Stimulated activated CD8-positive, alpha-beta memory T cell treated with anti-CD3 and anti-CD28 coated beads, Interleukin-4, amount 100 ng/mL, for 1 hour (primary cell): ENCODE measurements around the gene THOC2.
"Not testable (repeated sequence)": the region's sequence is repeated elsewhere in the genome, so short reads cannot be mapped to it uniquely, and the experiment has no call there.

ENCODE experiments used
- DNase-seq, 2 donors: peaks; one replicate each; pipeline ENCODE4 v3.0.0-alpha.2; 2020; ENCODE audit warnings: low read depth in 2 of 2, low spot score in 1 of 2

THOC2 gene

GRCh38 chrX:123665197-123665596 is 67.7 kb downstream of the THOC2 start:
- DNase-seq, result no peak

- not testable (repeated sequence) for DNase-seq
Observed at GRCh38 chrX:123664467-123665167, 68.2 kb downstream of the THOC2 start.

GRCh38 chrX:123663720-123664119 is 69.1 kb downstream of the THOC2 start:
- DNase-seq, result not testable (repeated sequence)

- not testable (repeated sequence) for DNase-seq
Observed at GRCh38 chrX:123656507-123656906, 76.3 kb downstream of the THOC2 start.

GRCh38 chrX:123648811-123649181 is 84.1 kb downstream of the THOC2 start:
- DNase-seq, result not testable (repeated sequence)

GRCh38 chrX:123648028-123648810 is 84.6 kb downstream of the THOC2 start:
- DNase-seq, result no peak

GRCh38 chrX:123647244-123647643 is 85.6 kb downstream of the THOC2 start:
- DNase-seq, result no peak

- no peak for DNase-seq
Observed at GRCh38 chrX:123629502-123629901, 103.3 kb downstream of the THOC2 start.

GRCh38 chrX:123626962-123627361 is 105.9 kb downstream of the THOC2 start:
- DNase-seq, result no peak

GRCh38 chrX:123625952-123626351 is 106.9 kb downstream of the THOC2 start:
- DNase-seq, result no peak

GRCh38 chrX:123625477-123625876 is 107.4 kb downstream of the THOC2 start:
- no peak for DNase-seq

- no peak for DNase-seq
Observed at GRCh38 chrX:123617007-123617406, 115.8 kb downstream of the THOC2 start.

- DNase-seq, result no peak
Observed at GRCh38 chrX:123610915-123611314, 121.9 kb downstream of the THOC2 start.

GRCh38 chrX:123607806-123608205 is 125.0 kb downstream of the THOC2 start:
- DNase-seq, result no peak

GRCh38 chrX:123607270-123607669 is 125.6 kb downstream of the THOC2 start:
- no peak for DNase-seq

GRCh38 chrX:123603491-123603890 is 129.4 kb downstream of the THOC2 start:
- DNase-seq, result no peak

GRCh38 chrX:123601437-123601836 is 131.4 kb downstream of the THOC2 start:
- no peak for DNase-seq

- DNase-seq, result no peak
Observed at GRCh38 chrX:123600181-123600580, 132.7 kb downstream of the THOC2 start.

- no peak for DNase-seq
Observed at GRCh38 chrX:123590842-123591486, 141.9 kb downstream of the THOC2 start.

- DNase-seq, result no peak
Observed at GRCh38 chrX:123588723-123589122, 144.1 kb downstream of the THOC2 start.

GRCh38 chrX:123581586-123581985 is 151.3 kb downstream of the THOC2 start:
- DNase-seq, result no peak

- DNase-seq, result no peak
Observed at GRCh38 chrX:123580792-123581191, 152.1 kb downstream of the THOC2 start.
